OCI-LY7 (cell line): ENCODE data around the gene CTSH. TPM values are rescaled to one million over a fixed set of nuclear protein-coding genes. Genes with fewer than 3 reads are reported as not detected.

ENCODE experiments used
- BruUV-seq: library from RNA; stranded (reverse); fragments of 400-500 nt; replicated peaks from 2 replicates; lab custom pipeline; 2021; lab: Mats Ljungman, UMichigan
- CTCF ChIA-PET: fragments of 300-600 bp; sonication (Branson Sonifier 250); formaldehyde crosslinking; loops from one replicate; lab custom pipeline; 2022; ENCODE audit warnings: antibody characterized with exemption; ENCODE audit not compliant: unreplicated experiment; lab: Charles Lee
- POLR2A ChIA-PET: fragments of 300-600 bp; sonication (Branson Sonifier 250); formaldehyde crosslinking; loops from one replicate; lab custom pipeline; 2022; ENCODE audit warnings: antibody characterized with exemption; lab: Charles Lee
- DNase-seq: peaks from one replicate; pipeline ENCODE4 v3.0.0-alpha.2; 2015; ENCODE audit warnings: low spot score
- H2AFZ ChIP-seq: fragments of 200-600 bp; sonication (generic), shearing (Covaris generic); 2 replicates; pipeline ENCODE4 v1.6.1; 2014; ENCODE audit warnings: mild to moderate bottlenecking, antibody characterized with exemption, low read length, moderate library complexity
- H3K27ac ChIP-seq: fragments of 200-600 bp; sonication (generic); 2 replicates; pipeline ENCODE4 v1.5.1; 2014; ENCODE audit warnings: mixed run types, low read depth, mild to moderate bottlenecking, moderate library complexity, low read length, inconsistent platforms; ENCODE audit not compliant: poor library complexity, severe bottlenecking
- H3K36me3 ChIP-seq: fragments of 200-600 bp; sonication (generic); 2 replicates; pipeline ENCODE4 v1.6.1; 2014; ENCODE audit warnings: mild to moderate bottlenecking, antibody characterized with exemption, low read length, moderate library complexity, mixed read lengths; ENCODE audit not compliant: insufficient read depth
- H3K4me1 ChIP-seq: fragments of 200-600 bp; sonication (generic); 2 replicates; pipeline ENCODE4 v1.5.1; 2014; ENCODE audit warnings: mild to moderate bottlenecking, low read length; ENCODE audit not compliant: insufficient read depth, poor library complexity, severe bottlenecking
- H3K4me2 ChIP-seq: fragments of 200-600 bp; sonication (generic); 2 replicates; pipeline ENCODE4 v1.6.1; 2014; ENCODE audit warnings: mild to moderate bottlenecking, low read length
- H3K4me3 ChIP-seq: fragments of 200-600 bp; sonication (generic); 2 replicates; pipeline ENCODE4 v1.5.1; 2014; ENCODE audit warnings: mild to moderate bottlenecking, low read depth, low read length; ENCODE audit not compliant: poor library complexity, severe bottlenecking
- H3K79me2 ChIP-seq: fragments of 200-600 bp; sonication (generic); 2 replicates; pipeline ENCODE4 v1.6.1; 2016; ENCODE audit warnings: low read depth, mild to moderate bottlenecking, low read length, moderate library complexity, mixed read lengths; ENCODE audit not compliant: insufficient read depth
- H3K9me2 ChIP-seq: fragments of 200-600 bp; sonication (generic); 2 replicates; pipeline ENCODE4 v1.6.1; 2016; ENCODE audit warnings: mild to moderate bottlenecking, low read length, mixed read lengths; ENCODE audit not compliant: insufficient read depth
- H3K9me3 ChIP-seq: fragments of 200-600 bp; sonication (generic); 2 replicates; pipeline ENCODE4 v1.6.1; 2014; ENCODE audit warnings: mild to moderate bottlenecking, mixed run types, low read length, mixed read lengths
- H4K20me1 ChIP-seq: fragments of 200-600 bp; sonication (generic); 2 replicates; pipeline ENCODE4 v1.6.1; 2014; ENCODE audit warnings: mild to moderate bottlenecking, antibody characterized with exemption, low read length, moderate library complexity, mixed read lengths; ENCODE audit not compliant: insufficient read depth
- EZH2phosphoT487 ChIP-seq: fragments of 200-600 bp; sonication (generic); IDR thresholded peaks from 2 replicates; pipeline ENCODE4 v1.6.1; 2018; ENCODE audit warnings: low read depth, borderline replicate concordance, mild to moderate bottlenecking, mixed run types, antibody characterized with exemption, low read length, moderate library complexity, mixed read lengths
- intact Hi-C: fragments of 100-400 bp; cut with micrococcal nuclease; formaldehyde crosslinking; loops from one replicate; pipeline ENCODE4 v1.10.0; 2022; ENCODE audit not compliant: unreplicated experiment
- total RNA-seq, 2 experiments: library from RNA; depleted of rRNA in 1 of 2; stranded (reverse); fragments of >200 nt in 1 of 2; shearing (Covaris generic) in 1 of 2; gene quantifications; 2 replicates each; pipeline ENCODE4 v1.2.3, GENCODE V29; 2014 to 2022
- TF ChIP-seq, protein P1 (sequence below): fragments of 200-600 bp; sonication (generic); conservative IDR thresholded peaks from 2 replicates; pipeline ENCODE4 v1.5.1; 2014; ENCODE audit warnings: mild to moderate bottlenecking, antibody characterized with exemption, low read length, moderate library complexity, mixed read lengths

Gene CTSH
- total RNA-seq, 2 experiments from 2014 or later: 21.5 to 26.9 TPM

DNA sequence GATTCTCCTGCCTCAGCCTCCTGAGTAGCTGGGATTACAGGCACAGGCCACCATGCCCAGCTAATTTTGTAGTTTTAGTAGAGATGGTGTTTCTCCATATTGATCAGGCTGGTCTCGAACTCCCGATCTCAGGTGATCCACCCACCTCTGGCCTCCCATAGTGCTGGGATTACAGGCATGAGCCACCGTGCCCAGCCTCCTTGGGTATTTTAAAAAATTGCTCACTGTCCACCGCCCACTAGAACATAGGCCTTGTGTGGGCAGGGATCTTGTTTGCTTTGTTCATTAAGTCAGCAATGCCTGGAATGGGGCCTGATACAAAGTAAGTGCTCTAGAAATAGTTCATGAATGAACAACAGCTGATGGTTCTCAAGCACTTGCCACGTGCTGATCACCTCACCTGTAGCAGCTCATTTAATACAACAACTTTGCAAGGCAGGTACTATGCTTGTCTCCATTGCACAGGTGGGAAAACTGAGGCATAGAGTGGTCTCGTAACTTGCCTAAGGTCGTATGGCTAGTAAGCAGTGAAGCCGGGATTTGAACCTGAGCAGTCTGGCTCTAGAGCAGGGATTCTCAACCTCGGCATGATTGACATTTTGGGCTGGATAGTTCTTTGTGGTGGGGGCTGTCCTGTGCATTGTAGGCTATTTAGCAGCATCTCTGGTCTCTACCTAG lies 12.7 kb upstream of the CTSH start:
- H3K4me1 ChIP-seq: no peaks in the 10 kb centered on the region
- no peak overlapping the region for H3K27ac ChIP-seq
- ChIA-PET CTCF (no interaction called here), POLR2A (interaction anchor here (0.6 kb wide), 1 partner anchor 101 kb away, joined by 3 read pairs; no protein-coding TSS in a partner anchor)
- H3K4me3 ChIP-seq: no peak overlapping the region
- H3K79me2 ChIP-seq: no peaks in the 10 kb centered on the region
- no peaks in the 10 kb centered on the region for H3K36me3 ChIP-seq
- no peak overlapping the region for H3K4me2 ChIP-seq
- H3K9me3 ChIP-seq: no peaks in the 10 kb centered on the region
- H3K9me2 ChIP-seq: no peaks in the 10 kb centered on the region
- TF ChIP-seq, protein P1, sequence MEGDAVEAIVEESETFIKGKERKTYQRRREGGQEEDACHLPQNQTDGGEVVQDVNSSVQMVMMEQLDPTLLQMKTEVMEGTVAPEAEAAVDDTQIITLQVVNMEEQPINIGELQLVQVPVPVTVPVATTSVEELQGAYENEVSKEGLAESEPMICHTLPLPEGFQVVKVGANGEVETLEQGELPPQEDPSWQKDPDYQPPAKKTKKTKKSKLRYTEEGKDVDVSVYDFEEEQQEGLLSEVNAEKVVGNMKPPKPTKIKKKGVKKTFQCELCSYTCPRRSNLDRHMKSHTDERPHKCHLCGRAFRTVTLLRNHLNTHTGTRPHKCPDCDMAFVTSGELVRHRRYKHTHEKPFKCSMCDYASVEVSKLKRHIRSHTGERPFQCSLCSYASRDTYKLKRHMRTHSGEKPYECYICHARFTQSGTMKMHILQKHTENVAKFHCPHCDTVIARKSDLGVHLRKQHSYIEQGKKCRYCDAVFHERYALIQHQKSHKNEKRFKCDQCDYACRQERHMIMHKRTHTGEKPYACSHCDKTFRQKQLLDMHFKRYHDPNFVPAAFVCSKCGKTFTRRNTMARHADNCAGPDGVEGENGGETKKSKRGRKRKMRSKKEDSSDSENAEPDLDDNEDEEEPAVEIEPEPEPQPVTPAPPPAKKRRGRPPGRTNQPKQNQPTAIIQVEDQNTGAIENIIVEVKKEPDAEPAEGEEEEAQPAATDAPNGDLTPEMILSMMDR: no peak
- TF ChIP-seq EZH2phosphoT487: no peak
- BruUV-seq: no TSS peak
- no peaks in the 10 kb centered on the region for H4K20me1 ChIP-seq
- no peak overlapping the region for H2AFZ ChIP-seq
- DNase-seq: no peak
- intact Hi-C loops: no loop called here

DNA sequence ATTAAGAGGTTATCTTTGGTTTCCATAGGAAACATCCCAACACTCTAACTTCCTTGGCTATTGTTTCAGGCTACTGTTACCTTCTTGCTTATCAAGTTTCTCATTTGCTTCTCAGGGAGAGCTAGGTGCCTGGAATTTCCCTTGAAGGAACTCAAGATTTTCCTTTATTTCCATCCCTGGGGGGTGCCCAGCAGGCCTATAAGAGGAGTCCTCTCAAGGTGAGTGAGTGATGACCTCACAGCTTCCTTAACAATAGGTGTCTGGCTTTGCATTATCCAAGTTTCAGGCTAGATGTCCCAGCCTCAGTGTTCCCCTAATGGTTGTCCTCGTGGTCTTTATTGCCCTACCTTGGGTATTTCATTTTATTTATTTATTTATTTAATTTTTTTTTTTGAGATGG lies 12.1 kb upstream of the CTSH start:
- Histone ChIP-seq H3K4me3 (no peak overlapping the region), H3K4me1 (peaks cover under 1% of the 10 kb centered on the region), H3K9me2 (no peaks in the 10 kb centered on the region), H4K20me1 (no peaks in the 10 kb centered on the region), H3K9me3 (no peaks in the 10 kb centered on the region), H2AFZ (no peak overlapping the region), H3K36me3 (no peaks in the 10 kb centered on the region), H3K27ac (no peak overlapping the region), H3K4me2 (no peak overlapping the region), H3K79me2 (no peaks in the 10 kb centered on the region)
- no TSS peak for BruUV-seq
- TF ChIP-seq, protein P1: no peak
- no peak for TF ChIP-seq EZH2phosphoT487
- CTCF ChIA-PET: no interaction called here
- intact Hi-C loops: no loop called here
- no peak for DNase-seq
- POLR2A ChIA-PET: interaction anchor here (0.6 kb wide), 1 partner anchor 100 kb away, joined by 3 read pairs; no protein-coding TSS in a partner anchor

DNA sequence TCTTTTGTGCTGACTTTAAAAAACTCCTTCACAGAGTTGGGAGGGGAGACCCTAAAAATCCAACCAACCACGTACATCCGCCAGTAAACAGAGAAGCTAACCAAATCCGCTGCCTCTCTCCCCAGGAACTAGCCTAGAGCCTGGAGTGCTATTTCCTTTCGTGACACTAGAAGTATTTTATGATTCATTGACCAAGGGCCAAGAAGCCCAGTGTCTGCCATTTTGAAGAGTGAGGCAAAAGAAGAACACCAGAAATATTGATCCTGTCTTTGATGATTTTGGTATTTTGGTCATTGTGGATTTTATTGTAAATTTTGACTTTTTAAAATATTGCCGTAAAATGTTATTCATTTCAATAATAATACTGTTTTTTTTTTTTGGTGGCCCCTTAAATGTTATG lies 10.5 kb upstream of the CTSH start:
- no peaks in the 10 kb centered on the region for H3K36me3 ChIP-seq
- H3K79me2 ChIP-seq: no peaks in the 10 kb centered on the region
- no TSS peak for BruUV-seq
- H3K4me2 ChIP-seq: no peak overlapping the region
- no peak for DNase-seq
- intact Hi-C loops: no loop called here
- ChIA-PET CTCF (no interaction called here), POLR2A (no interaction called here)
- TF ChIP-seq, protein P1: no peak
- TF ChIP-seq EZH2phosphoT487: no peak
- H3K9me2 ChIP-seq: no peaks in the 10 kb centered on the region
- peaks cover 13% of the 10 kb centered on the region for H3K4me1 ChIP-seq
- no peak overlapping the region for H3K4me3 ChIP-seq
- no peaks in the 10 kb centered on the region for H3K9me3 ChIP-seq
- H2AFZ ChIP-seq: no peak overlapping the region
- H4K20me1 ChIP-seq: no peaks in the 10 kb centered on the region
- no peak overlapping the region for H3K27ac ChIP-seq
